Stimulated activated CD4-positive, alpha-beta T cell treated with anti-CD3 and anti-CD28 coated beads, TNF-alpha, amount 100 ng/mL, for 4 hours (primary cell): Measurements from ENCODE around the gene ANKHD1.
A peak's percentile ranks its signal among the peaks of the same experiment; 100 is the strongest.

ENCODE experiments used
- DNase-seq, 3 experiments: peaks; one replicate each; pipeline ENCODE4 v3.0.0-alpha.2; 2020; ENCODE audit warnings: low read depth in 3 of 3

Gene ANKHD1

GRCh38 chr5:140371356-140372151 is 30.1 kb upstream of the ANKHD1 start:
- DNase-seq, result no peak

GRCh38 chr5:140372971-140373487 is 28.6 kb upstream of the ANKHD1 start:
- DNase-seq, result peak in 1 of 3 experiments; percentile 13

GRCh38 chr5:140381351-140381750 is 20.3 kb upstream of the ANKHD1 start:
- no peak for DNase-seq

GRCh38 chr5:140381972-140382371 is 19.7 kb upstream of the ANKHD1 start:
- DNase-seq, result no peak

- DNase-seq, result no peak
Observed at GRCh38 chr5:140382866-140383265, 18.8 kb upstream of the ANKHD1 start.

GRCh38 chr5:140383300-140383699 is 18.3 kb upstream of the ANKHD1 start:
- no peak for DNase-seq

- DNase-seq, result no peak
Observed at GRCh38 chr5:140388052-140388451, 13.6 kb upstream of the ANKHD1 start.

GRCh38 chr5:140391312-140391711 is 10.3 kb upstream of the ANKHD1 start:
- no peak for DNase-seq

GRCh38 chr5:140391732-140392131 is 9.9 kb upstream of the ANKHD1 start:
- no peak for DNase-seq

- no peak for DNase-seq
Observed at GRCh38 chr5:140393738-140394137, 7.9 kb upstream of the ANKHD1 start.

- no peak for DNase-seq
Observed at GRCh38 chr5:140398379-140398811, 3.2 kb upstream of the ANKHD1 start.

- no peak for DNase-seq
Observed at GRCh38 chr5:140399979-140400729, 1.5 kb upstream of the ANKHD1 start.

GRCh38 chr5:140400730-140401361 is 787 bp upstream of the ANKHD1 start:
- DNase-seq, result peak; percentile 65 to 79 (median 69)

GRCh38 chr5:140402258-140403074 is 833 bp downstream of the ANKHD1 start:
- DNase-seq, result peak; percentile 7 to 38 (median 36)

GRCh38 chr5:140403613-140404012 is 2.0 kb downstream of the ANKHD1 start:
- DNase-seq, result no peak

- DNase-seq, result no peak
Observed at GRCh38 chr5:140408750-140409241, 7.2 kb downstream of the ANKHD1 start.

- no peak for DNase-seq
Observed at GRCh38 chr5:140413230-140413629, 11.6 kb downstream of the ANKHD1 start.

GRCh38 chr5:140417235-140417634 is 15.6 kb downstream of the ANKHD1 start:
- DNase-seq, result no peak

GRCh38 chr5:140418862-140419520 is 17.4 kb downstream of the ANKHD1 start:
- DNase-seq, result no peak

- DNase-seq, result no peak
Observed at GRCh38 chr5:140420226-140420570, 18.6 kb downstream of the ANKHD1 start.
